SK-N-SH (cell line): Measurements from ENCODE around the gene CELSR1. TPM values are rescaled to one million over a fixed set of nuclear protein-coding genes. Genes with fewer than 3 reads are reported as not detected.

Source experiments
- CTCF ChIA-PET: fragments of 300-600, 350-600 bp; formaldehyde crosslinking; extraction: SDS; loops from one replicate; lab custom pipeline; 2021; lab: Yijun Ruan, JAX
- POLR2A ChIA-PET: fragments of 350-600 bp; sonication (Branson Sonifier 250); formaldehyde crosslinking; extraction: SDS; loops from one replicate; lab custom pipeline; 2020; ENCODE audit warnings: antibody characterized with exemption, inconsistent platforms; lab: Yijun Ruan, JAX
- DNase-seq: peaks from one replicate; pipeline ENCODE4 v3.0.0; 2012
- H2AFZ ChIP-seq: fragments of 200-600 bp; sonication (generic); 2 replicates; pipeline ENCODE4 v1.8.1; 2016; ENCODE audit warnings: antibody characterized with exemption, mild to moderate bottlenecking, low read depth
- H3F3A ChIP-seq: fragments of 200-600 bp; sonication (generic); replicated peaks from 2 replicates; pipeline ENCODE3; 2016; ENCODE audit warnings: antibody characterized with exemption, mild to moderate bottlenecking; ENCODE audit not compliant: insufficient read depth
- H3K27ac ChIP-seq, 2 experiments: fragments of 200-500 bp in 1 of 2; fragments of 200-600 bp in 1 of 2; sonication (Bioruptor generic) in 1 of 2; sonication (generic), shearing (Covaris generic) in 1 of 2; 2 replicates each; pipeline versions ENCODE4 v1.5.1 to v1.6.1; 2014 to 2016; ENCODE audit warnings: low read depth in 2 of 2, inconsistent platforms in 1 of 2, low read length in 1 of 2, mild to moderate bottlenecking in 1 of 2, mixed read lengths in 1 of 2
- H3K27me3 ChIP-seq: fragments of 200-600 bp; sonication (generic), shearing (Covaris generic); 2 replicates; pipeline ENCODE4 v1.6.1; 2016; ENCODE audit warnings: mixed run types; ENCODE audit not compliant: insufficient read depth
- H3K36me3 ChIP-seq, 2 experiments: fragments of 200-500 bp in 1 of 2; fragments of 200-600 bp in 1 of 2; sonication (Bioruptor generic) in 1 of 2; sonication (generic) in 1 of 2; replicated peaks in 1 of 2; 2 replicates each; pipeline versions ENCODE3 to v1.5.1; 2014 to 2016; ENCODE audit warnings: low read length in 1 of 2, mild to moderate bottlenecking in 1 of 2; ENCODE audit not compliant: insufficient read depth in 2 of 2, control insufficient read depth in 1 of 2
- H3K4me1 ChIP-seq, 2 experiments: fragments of 200-500 bp in 1 of 2; fragments of 200-600 bp in 1 of 2; sonication (Bioruptor generic) in 1 of 2; sonication (generic), shearing (Covaris generic) in 1 of 2; 2 replicates each; pipeline versions ENCODE4 v1.5.1 to v1.6.1; 2014 to 2016; ENCODE audit warnings: low read depth in 1 of 2, low read length in 1 of 2, mixed run types in 1 of 2; ENCODE audit not compliant: insufficient read depth in 2 of 2, control insufficient read depth in 1 of 2
- H3K4me2 ChIP-seq: fragments of 200-600 bp; sonication (generic), shearing (Covaris generic); 2 replicates; pipeline ENCODE4 v1.6.1; 2017; ENCODE audit warnings: mixed run types
- H3K4me3 ChIP-seq, 2 experiments: fragments of 200-500 bp in 1 of 2; fragments of 200-600 bp in 1 of 2; sonication (Bioruptor generic) in 1 of 2; sonication (generic), shearing (Covaris generic) in 1 of 2; 2 replicates each; pipeline versions ENCODE4 v1.5.1 to v1.8.1; 2014 to 2016; ENCODE audit warnings: low read depth in 2 of 2, inconsistent platforms in 1 of 2, low read length in 1 of 2, mild to moderate bottlenecking in 1 of 2, mixed read lengths in 1 of 2, moderate library complexity in 1 of 2
- H3K79me2 ChIP-seq: fragments of 200-600 bp; sonication (generic); 2 replicates; pipeline ENCODE4 v1.8.1; 2017; ENCODE audit warnings: mild to moderate bottlenecking; ENCODE audit not compliant: insufficient read depth
- H3K9ac ChIP-seq: fragments of 200-600 bp; sonication (generic); 2 replicates; pipeline ENCODE4 v1.6.1; 2017; ENCODE audit warnings: mixed run types
- H3K9me2 ChIP-seq: fragments of 200-600 bp; sonication (generic); 2 replicates; pipeline ENCODE4 v1.6.1; 2017; ENCODE audit warnings: mixed run types
- H3K9me3 ChIP-seq: fragments of 200-600 bp; sonication (generic); 2 replicates; pipeline ENCODE4 v1.6.1; 2017; ENCODE audit warnings: mixed run types, mild to moderate bottlenecking, moderate library complexity
- H4K20me1 ChIP-seq: fragments of 200-600 bp; sonication (generic); 2 replicates; pipeline ENCODE4 v1.6.1; 2017; ENCODE audit warnings: mild to moderate bottlenecking, mixed run types; ENCODE audit not compliant: insufficient read depth
- CHD2 ChIP-seq: fragments of 150-350 bp; IDR thresholded peaks from 2 replicates; pipeline ENCODE4 v1.6.1; 2018; ENCODE audit warnings: low read length; ENCODE audit not compliant: partially characterized antibody
- CTCF ChIP-seq: fragments of 200-600 bp; sonication (generic); IDR thresholded peaks from 2 replicates; pipeline ENCODE4 v1.6.1; 2017; ENCODE audit warnings: antibody characterized with exemption, mild to moderate bottlenecking, moderate library complexity
- EP300 ChIP-seq, 2 experiments: IDR thresholded peaks; 2 replicates each; pipeline versions ENCODE4 v1.4.0 to v1.6.1; 2012; ENCODE audit warnings: borderline replicate concordance in 1 of 2, low read depth in 1 of 2, low read length in 1 of 2
- FOXJ3 ChIP-seq: sonication (generic); formaldehyde crosslinking; IDR thresholded peaks from 2 replicates; pipeline ENCODE4 v1.5.1; 2020; ENCODE audit warnings: mild to moderate bottlenecking, missing genetic modification reagents
- GATA2 ChIP-seq: sonication (generic); formaldehyde crosslinking; IDR thresholded peaks from 2 replicates; pipeline ENCODE4 v1.5.0; 2020; ENCODE audit warnings: mild to moderate bottlenecking, missing genetic modification reagents
- JUND ChIP-seq: IDR thresholded peaks from 2 replicates; pipeline ENCODE4 v1.4.0; 2012
- PBX3 ChIP-seq: IDR thresholded peaks from 2 replicates; pipeline ENCODE4; 2012
- RFX5 ChIP-seq: IDR thresholded peaks from 2 replicates; pipeline ENCODE4 v1.6.1; 2012; ENCODE audit warnings: mild to moderate bottlenecking, improper control_type of control experiment, low read length
- TCF12 ChIP-seq: IDR thresholded peaks from 2 replicates; pipeline ENCODE4 v1.4.0; 2012
- USF1 ChIP-seq: IDR thresholded peaks from 2 replicates; pipeline ENCODE4 v1.4.0; 2012; ENCODE audit warnings: low read depth, borderline replicate concordance
- USF2 ChIP-seq: fragments of 150-350 bp; IDR thresholded peaks from 2 replicates; pipeline ENCODE4 v1.6.1; 2017; ENCODE audit warnings: antibody characterized with exemption, low read length, low read depth, borderline replicate concordance
- YY1 ChIP-seq: IDR thresholded peaks from 2 replicates; pipeline ENCODE4 v1.4.0; 2012; ENCODE audit warnings: low read depth, mild to moderate bottlenecking
- ZBTB33 ChIP-seq: IDR thresholded peaks from 2 replicates; pipeline ENCODE4 v1.4.0; 2012; ENCODE audit warnings: low read depth, borderline replicate concordance
- WGBS: methylation state at CpG from one replicate; pipeline ENCODE4 v1.1.6; 2017; ENCODE audit warnings: low lambda C conversion rate; 5-methylcytosine and 5-hydroxymethylcytosine counted together
- polyA plus RNA-seq, 3 experiments: library from polyadenylated mRNA; depleted of rRNA; stranded (reverse); fragments of >200 nt; gene quantifications; 2 replicates each; pipeline ENCODE4 v1.2.3, GENCODE V29; 2012

CELSR1 gene
- polyA plus RNA-seq, 1 of the 3 experiments (the other 2 are of a cell fraction) = 5.0 TPM

- CTCF ChIA-PET = no interaction called here
- Histone ChIP-seq H3K36me3 (peaks cover 0 to 5% of the 10 kb centered on the region in 2 experiments), H3K4me2 (no peak overlapping the region), H3K9ac (no peak overlapping the region), H3K79me2 (no peaks in the 10 kb centered on the region), H4K20me1 (no peaks in the 10 kb centered on the region), H3K4me1 (no peaks in the 10 kb centered on the region; a peak in 1 of 4 replicates), H3K4me3 (no peak overlapping the region), H3K27ac (no peak overlapping the region), H2AFZ (no peak overlapping the region), H3K27me3 (no peaks in the 10 kb centered on the region), H3K9me2 (no peaks in the 10 kb centered on the region), H3K9me3 (no peaks in the 10 kb centered on the region; the same call in 1 of the 2 replicates), H3F3A (no peaks in the 10 kb centered on the region)
- TF ChIP-seq ZBTB33 = no peak
- TF ChIP-seq JUND = no peak
- TF ChIP-seq PBX3 = no peak
- no peak for TF ChIP-seq RFX5
- TF ChIP-seq EP300 (IDR thresholded peaks at IDR 0.05; ENCODE audit: borderline replicate concordance in 1 of 2, low read depth in 1 of 2, low read length in 1 of 2) = no peak
- no peak for TF ChIP-seq YY1
- TF ChIP-seq CTCF = no peak
- TF ChIP-seq TCF12 = no peak
- TF ChIP-seq GATA2 (CRISPR knock-in tag) = no peak
- TF ChIP-seq USF1 = no peak
- no peak for TF ChIP-seq FOXJ3 (CRISPR knock-in tag)
- no peak for TF ChIP-seq CHD2
- TF ChIP-seq USF2 = no peak
- 51% methylated on average over 2 of the region's 2 CpGs for WGBS
- no peak for DNase-seq
- POLR2A ChIA-PET = no interaction called here
Measured at GRCh38 chr22:46371623-46372226, 165.7 kb downstream of the CELSR1 start.
